OCI-LY1 (cell line): ENCODE measurements around the gene SH3TC2.

Experiments
- H2AFZ ChIP-seq: fragments of 200-600 bp; sonication (generic), shearing (Covaris generic); 2 replicates; pipeline ENCODE4 v1.6.0; 2014; ENCODE audit warnings: antibody characterized with exemption, mild to moderate bottlenecking, low read length
- H3F3A ChIP-seq: fragments of 200-600 bp; sonication (generic), shearing (Covaris generic); 2 replicates; pipeline ENCODE4 v1.6.0; 2014; ENCODE audit warnings: mild to moderate bottlenecking, antibody characterized with exemption, low read length, moderate library complexity; ENCODE audit not compliant: insufficient read depth
- H3K27ac ChIP-seq: fragments of 200-600 bp; sonication (generic); 2 replicates; pipeline ENCODE4 v1.5.1; 2014; ENCODE audit warnings: low read length, mixed run types, mild to moderate bottlenecking, low read depth; ENCODE audit not compliant: poor library complexity, severe bottlenecking
- H3K27me3 ChIP-seq: fragments of 200-600 bp; sonication (generic); 2 replicates; pipeline ENCODE4 v1.6.0; 2014; ENCODE audit warnings: antibody characterized with exemption, mild to moderate bottlenecking, low read length, moderate library complexity; ENCODE audit not compliant: insufficient read depth
- H3K36me3 ChIP-seq: fragments of 200-600 bp; sonication (generic); 2 replicates; pipeline ENCODE4 v1.6.1; 2014; ENCODE audit warnings: mild to moderate bottlenecking, antibody characterized with exemption, low read length, moderate library complexity, mixed read lengths; ENCODE audit not compliant: insufficient read depth
- H3K4me1 ChIP-seq: fragments of 200-600 bp; sonication (generic); 2 replicates; pipeline ENCODE4 v1.5.1; 2014; ENCODE audit warnings: mild to moderate bottlenecking, low read length, moderate library complexity; ENCODE audit not compliant: insufficient read depth, severe bottlenecking
- H3K4me2 ChIP-seq: fragments of 200-600 bp; sonication (generic), shearing (Covaris generic); 2 replicates; pipeline ENCODE4 v1.6.1; 2014; ENCODE audit warnings: low read length
- H3K4me3 ChIP-seq: fragments of 200-600 bp; sonication (generic); 2 replicates; pipeline ENCODE4 v1.5.1; 2014; ENCODE audit warnings: low read length, low read depth, mild to moderate bottlenecking, mixed read lengths; ENCODE audit not compliant: poor library complexity, severe bottlenecking
- H3K79me2 ChIP-seq: fragments of 200-600 bp; shearing (Covaris generic); 2 replicates; pipeline ENCODE4 v1.6.1; 2016; ENCODE audit warnings: mixed run types, low read length, mixed read lengths; ENCODE audit not compliant: insufficient read depth
- H3K9ac ChIP-seq: fragments of 200-600 bp; sonication (generic), shearing (Covaris generic); 2 replicates; pipeline ENCODE4 v1.6.1; 2014; ENCODE audit warnings: mild to moderate bottlenecking, low read length, mixed read lengths
- H3K9me2 ChIP-seq: fragments of 200-600 bp; sonication (generic), shearing (Covaris generic); 2 replicates; pipeline ENCODE4 v1.6.1; 2014; ENCODE audit warnings: low read depth, mild to moderate bottlenecking, low read length, mixed read lengths
- H3K9me3 ChIP-seq: fragments of 200-600 bp; shearing (Covaris generic); 2 replicates; pipeline ENCODE4 v1.6.1; 2014; ENCODE audit warnings: low read length, mixed read lengths
- H4K20me1 ChIP-seq: fragments of 200-600 bp; sonication (generic), shearing (Covaris generic); 2 replicates; pipeline ENCODE4 v1.6.0; 2016; ENCODE audit warnings: mild to moderate bottlenecking, low read length; ENCODE audit not compliant: insufficient read depth
- EZH2 ChIP-seq: fragments of 200-600 bp; sonication (generic), shearing (Covaris generic); IDR thresholded peaks from 2 replicates; pipeline ENCODE4 v1.8.0; 2017; ENCODE audit warnings: borderline replicate concordance, mixed run types, mild to moderate bottlenecking, antibody characterized with exemption, low read length, moderate library complexity, mixed read lengths
- TF ChIP-seq, protein P1 (sequence below): fragments of 200-600 bp; sonication (generic), shearing (Covaris generic); IDR thresholded peaks from 2 replicates; pipeline ENCODE4 v1.5.1; 2017; ENCODE audit warnings: mild to moderate bottlenecking, antibody characterized with exemption, low read length, moderate library complexity, mixed read lengths

SH3TC2 gene

DNA sequence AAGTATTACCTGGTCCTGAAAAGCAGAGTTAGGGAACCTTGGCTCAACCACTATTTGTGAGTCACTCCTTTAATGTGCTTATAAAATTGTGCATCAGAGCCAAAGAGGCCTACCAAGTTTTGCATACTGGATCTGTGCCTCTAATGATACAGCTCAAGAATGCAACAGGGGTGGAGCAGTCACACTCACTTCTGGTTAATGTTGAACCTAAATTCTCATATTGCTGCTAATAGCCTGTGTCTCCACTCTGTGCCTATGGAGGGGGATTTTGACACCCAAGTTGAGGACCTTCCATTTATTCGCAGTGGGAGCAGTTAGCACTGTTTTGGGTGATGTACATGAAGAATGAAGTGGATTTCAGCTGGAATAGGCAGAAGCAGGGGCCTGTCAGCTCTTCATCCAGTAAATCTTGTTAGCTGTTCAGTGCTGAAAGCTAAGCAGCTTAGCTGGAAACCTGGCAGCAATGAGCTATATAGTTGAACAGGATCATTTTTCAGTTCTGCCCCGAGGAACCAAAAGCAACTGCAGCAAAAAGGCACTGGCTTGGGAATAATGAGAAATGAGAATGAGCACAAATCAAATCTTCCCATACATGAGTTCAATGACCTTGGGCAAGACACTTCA, 9.7 kb downstream of the SH3TC2 start:
- no peaks in the 10 kb centered on the region for H3K4me1 ChIP-seq
- H3K4me2 ChIP-seq, result no peak overlapping the region
- H3K9me3 ChIP-seq, result no peaks in the 10 kb centered on the region
- no peak overlapping the region for H3K27ac ChIP-seq
- no peak overlapping the region for H2AFZ ChIP-seq
- no peaks in the 10 kb centered on the region for H3F3A ChIP-seq
- TF ChIP-seq, protein P1, sequence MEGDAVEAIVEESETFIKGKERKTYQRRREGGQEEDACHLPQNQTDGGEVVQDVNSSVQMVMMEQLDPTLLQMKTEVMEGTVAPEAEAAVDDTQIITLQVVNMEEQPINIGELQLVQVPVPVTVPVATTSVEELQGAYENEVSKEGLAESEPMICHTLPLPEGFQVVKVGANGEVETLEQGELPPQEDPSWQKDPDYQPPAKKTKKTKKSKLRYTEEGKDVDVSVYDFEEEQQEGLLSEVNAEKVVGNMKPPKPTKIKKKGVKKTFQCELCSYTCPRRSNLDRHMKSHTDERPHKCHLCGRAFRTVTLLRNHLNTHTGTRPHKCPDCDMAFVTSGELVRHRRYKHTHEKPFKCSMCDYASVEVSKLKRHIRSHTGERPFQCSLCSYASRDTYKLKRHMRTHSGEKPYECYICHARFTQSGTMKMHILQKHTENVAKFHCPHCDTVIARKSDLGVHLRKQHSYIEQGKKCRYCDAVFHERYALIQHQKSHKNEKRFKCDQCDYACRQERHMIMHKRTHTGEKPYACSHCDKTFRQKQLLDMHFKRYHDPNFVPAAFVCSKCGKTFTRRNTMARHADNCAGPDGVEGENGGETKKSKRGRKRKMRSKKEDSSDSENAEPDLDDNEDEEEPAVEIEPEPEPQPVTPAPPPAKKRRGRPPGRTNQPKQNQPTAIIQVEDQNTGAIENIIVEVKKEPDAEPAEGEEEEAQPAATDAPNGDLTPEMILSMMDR, result no peak
- TF ChIP-seq EZH2, result no peak
- no peak overlapping the region for H3K9ac ChIP-seq
- H3K36me3 ChIP-seq, result no peaks in the 10 kb centered on the region
- H3K79me2 ChIP-seq, result no peaks in the 10 kb centered on the region
- no peaks in the 10 kb centered on the region; the same call in 1 of the 2 replicates for H3K27me3 ChIP-seq
- no peak overlapping the region for H3K4me3 ChIP-seq
- no peaks in the 10 kb centered on the region for H4K20me1 ChIP-seq
- H3K9me2 ChIP-seq, result no peaks in the 10 kb centered on the region

- Histone ChIP-seq H3K27me3 (no peaks in the 10 kb centered on the region; the same call in 1 of the 2 replicates), H3K9ac (no peak overlapping the region), H3F3A (no peaks in the 10 kb centered on the region), H2AFZ (no peak overlapping the region), H3K27ac (no peak overlapping the region), H3K9me3 (no peaks in the 10 kb centered on the region), H3K79me2 (no peaks in the 10 kb centered on the region), H3K4me1 (no peaks in the 10 kb centered on the region), H3K4me2 (no peak overlapping the region), H3K36me3 (no peaks in the 10 kb centered on the region), H3K9me2 (no peaks in the 10 kb centered on the region), H4K20me1 (no peaks in the 10 kb centered on the region), H3K4me3 (no peak overlapping the region)
- TF ChIP-seq EZH2, result no peak
- TF ChIP-seq, protein P1, result no peak
Measured at GRCh38 chr5:149049371-149049781, 13.5 kb downstream of the SH3TC2 start.

DNA sequence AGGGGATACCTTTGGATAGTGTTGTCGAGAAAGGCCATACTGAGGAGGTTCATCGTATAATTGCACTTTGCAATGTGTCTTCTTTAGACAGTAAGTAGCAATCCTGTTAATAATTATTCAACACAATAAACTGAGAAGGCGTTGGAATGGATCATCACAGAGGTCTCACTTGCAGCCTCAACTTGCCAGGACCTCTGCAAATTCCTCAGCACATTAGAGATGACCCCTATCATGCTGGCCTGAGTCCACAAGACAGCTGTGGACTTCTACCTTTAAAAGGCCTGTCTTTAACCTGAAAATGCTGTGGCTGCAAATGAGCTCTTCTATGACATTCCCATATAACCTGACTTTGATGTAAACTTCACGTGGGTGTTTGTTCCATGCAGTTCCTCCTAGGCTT, 14.1 kb downstream of the SH3TC2 start:
- Histone ChIP-seq H3K9me2 (no peaks in the 10 kb centered on the region), H3K9ac (no peak overlapping the region), H3F3A (no peaks in the 10 kb centered on the region), H3K27me3 (no peaks in the 10 kb centered on the region; the same call in 1 of the 2 replicates), H4K20me1 (no peaks in the 10 kb centered on the region), H3K4me3 (no peak overlapping the region), H3K4me2 (no peak overlapping the region), H3K9me3 (no peaks in the 10 kb centered on the region), H2AFZ (no peak overlapping the region), H3K36me3 (no peaks in the 10 kb centered on the region), H3K4me1 (no peaks in the 10 kb centered on the region), H3K27ac (no peak overlapping the region), H3K79me2 (no peaks in the 10 kb centered on the region)
- TF ChIP-seq, protein P1, result no peak
- no peak for TF ChIP-seq EZH2
